ENCODE measurements around the gene SPPL3. TPM values are rescaled to one million over a fixed set of nuclear protein-coding genes. Genes with fewer than 3 reads are reported as not detected.
A peak's percentile ranks its signal among the peaks of the same experiment; 100 is the strongest.
"Not testable (repeated sequence)": the region's sequence is repeated elsewhere in the genome, so short reads cannot be mapped to it uniquely, and the experiment has no call there.

SPPL3 gene
- total RNA-seq (2014; rRNA removed; shearing (Covaris generic)), result 11.5 and 12.5 TPM in 2 replicates
- polyA plus RNA-seq (2014; cell fraction: nucleus; rRNA removed), result 3.3 and 4.9 TPM in 2 replicates

DNA sequence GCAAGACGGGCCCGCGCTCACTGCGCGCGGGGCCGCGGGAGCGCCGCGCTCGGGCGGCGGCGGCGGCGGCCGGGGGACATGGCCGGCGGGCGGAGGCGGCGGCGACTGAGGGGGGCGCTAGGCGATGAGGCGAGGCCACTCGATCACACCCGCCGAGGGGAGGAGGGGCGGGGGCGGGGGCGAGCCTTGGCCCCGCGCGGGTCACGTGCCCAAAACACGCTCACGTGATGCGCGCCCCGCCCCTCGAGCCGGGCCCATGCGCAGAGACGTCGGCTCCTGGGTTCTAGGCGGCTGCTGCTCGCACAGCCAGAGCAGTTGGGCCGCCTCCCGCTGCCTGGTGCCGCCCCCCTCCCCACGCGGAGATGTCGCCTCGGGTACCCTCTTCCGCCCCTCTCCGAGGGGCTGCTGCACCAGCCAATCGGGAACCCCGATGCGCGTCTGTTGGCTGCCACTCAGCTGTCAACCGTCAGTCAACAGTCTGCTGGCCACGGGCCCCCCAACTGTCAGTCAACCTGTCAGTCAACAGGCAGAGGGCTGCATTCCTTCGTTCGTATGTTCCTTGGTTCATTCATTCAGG lies at the start of gene SPPL3:
Gene SPPL3, minus strand, starts transcription at position 162 of the 577 bp plus-strand sequence. CDS start 491 bp downstream, outside the sequence.
- DNase-seq (ENCODE audit: extremely low read depth, low read depth), result peak; percentile 84

DNA sequence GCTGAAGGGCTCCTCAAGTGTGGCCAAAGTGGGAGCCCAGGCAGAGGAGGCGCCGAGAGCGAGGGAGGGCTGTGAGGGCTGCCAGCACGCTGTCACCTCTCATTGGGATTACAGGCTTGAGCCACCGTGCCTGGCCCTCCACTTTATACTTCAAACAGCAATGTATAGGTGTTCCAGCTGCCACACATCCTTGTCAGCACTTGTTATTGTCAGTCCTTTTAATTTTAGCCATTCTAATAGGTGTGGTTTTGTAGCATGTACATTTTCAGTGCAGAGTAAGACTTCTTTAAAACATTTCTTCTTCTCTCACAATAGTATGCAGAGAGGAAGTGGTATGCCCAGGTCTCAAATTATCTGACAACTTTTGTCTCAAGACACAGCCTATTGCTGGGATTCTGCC lies 46.6 kb upstream of the SPPL3 start:
- no peak for DNase-seq (ENCODE audit: extremely low read depth, low read depth)

DNA sequence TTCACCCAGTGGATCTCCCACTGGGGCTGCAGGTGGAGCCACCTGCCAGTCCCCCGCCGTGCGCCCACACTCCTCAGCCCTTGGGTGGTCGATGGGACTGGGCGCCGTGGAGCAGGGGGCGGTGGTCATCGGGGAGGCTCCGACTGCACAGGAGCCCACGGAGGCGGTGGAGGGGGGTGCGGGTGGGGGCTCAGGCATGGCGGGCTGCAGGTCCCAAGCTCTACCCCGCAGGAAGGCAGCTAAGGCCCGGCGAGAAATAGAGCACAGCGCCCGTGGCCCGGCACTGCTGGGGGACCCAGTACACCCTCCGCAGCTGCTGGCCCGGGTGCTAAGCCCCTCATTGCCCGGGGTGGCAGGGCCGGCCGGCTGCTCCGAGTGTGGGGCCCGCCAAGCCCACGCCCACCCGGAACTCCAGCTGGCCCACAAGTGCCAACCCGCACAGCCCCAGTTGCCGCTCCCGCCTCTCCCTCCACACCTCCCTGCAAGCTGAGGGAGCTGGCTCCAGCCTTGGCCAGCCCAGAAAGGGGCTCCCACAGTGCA lies 46.2 kb upstream of the SPPL3 start:
- DNase-seq (ENCODE audit: extremely low read depth, low read depth), result not testable (repeated sequence)

DNA sequence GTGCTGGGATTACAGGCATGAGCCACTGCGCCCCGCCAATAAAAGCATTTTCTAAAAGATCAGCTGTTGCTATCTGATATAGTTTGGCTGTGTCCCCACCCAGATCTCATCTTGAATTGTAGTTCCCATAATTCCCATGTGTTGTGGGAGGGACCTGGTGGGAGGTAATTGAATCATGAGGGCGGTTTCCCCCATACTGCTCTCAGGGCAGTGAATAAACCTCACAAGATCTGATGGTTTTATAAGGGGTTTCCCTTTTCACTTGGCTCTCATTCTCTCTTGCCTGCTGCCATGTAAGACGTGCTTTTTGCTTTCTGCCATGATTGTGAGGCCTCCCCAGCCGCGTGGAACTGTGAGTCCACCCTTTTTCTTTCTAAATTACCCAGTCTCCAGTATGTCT lies 41.4 kb upstream of the SPPL3 start:
- not testable (repeated sequence) for DNase-seq (ENCODE audit: extremely low read depth, low read depth)

DNA sequence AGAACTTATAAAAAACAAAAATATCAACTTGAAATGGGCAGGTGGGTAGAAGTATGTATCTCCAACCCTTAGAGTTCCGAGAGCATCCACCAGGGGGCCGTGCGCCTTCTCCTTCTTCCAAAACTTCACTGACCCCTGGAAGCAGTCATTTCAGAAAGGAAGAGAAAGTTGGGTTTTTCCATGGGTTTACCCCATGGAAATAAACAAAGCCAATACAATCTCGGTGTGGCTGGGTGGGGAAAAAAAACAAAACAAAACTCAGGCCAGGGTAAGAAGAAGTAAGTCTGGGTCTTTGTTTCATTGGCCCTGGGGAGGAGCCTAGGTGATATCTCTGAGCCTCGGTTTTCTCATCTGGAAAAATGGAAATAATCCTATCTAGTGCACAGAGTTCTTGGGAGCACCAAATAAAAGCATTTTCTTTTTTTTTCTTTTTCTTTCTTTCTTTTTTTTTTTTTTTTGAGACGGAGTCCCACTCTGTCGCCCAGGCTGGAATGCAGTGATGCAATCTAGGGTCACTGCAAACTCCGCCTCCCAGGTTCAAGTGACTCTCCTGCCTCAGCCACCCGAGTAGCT lies 40.6 kb upstream of the SPPL3 start:
- peak; percentile 34 for DNase-seq (ENCODE audit: extremely low read depth, low read depth)

DNA sequence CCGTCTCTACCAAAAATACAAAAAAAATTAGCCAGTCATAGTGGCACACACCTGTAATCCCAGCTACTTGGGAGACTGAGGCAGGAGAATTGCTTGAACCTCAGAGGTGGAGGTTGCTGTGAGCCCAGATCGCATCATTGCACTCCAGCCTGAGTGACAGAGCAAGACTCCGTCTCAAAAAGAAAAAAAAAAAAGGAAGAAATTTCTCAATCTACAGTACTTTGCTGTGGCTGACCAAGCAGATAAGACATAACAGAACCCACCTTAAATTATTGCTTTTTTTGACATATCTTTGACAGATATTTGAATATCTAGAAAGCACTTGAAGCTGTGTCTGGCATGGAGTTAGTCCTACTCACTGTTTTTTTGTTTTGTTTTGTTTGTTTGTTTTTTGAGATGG lies 39.3 kb upstream of the SPPL3 start:
- no peak for DNase-seq (ENCODE audit: extremely low read depth, low read depth)

GRCh38 chr12:120941846-120942405 lies 37.8 kb upstream of the SPPL3 start:
- no peak for DNase-seq (ENCODE audit: extremely low read depth, low read depth)

DNA sequence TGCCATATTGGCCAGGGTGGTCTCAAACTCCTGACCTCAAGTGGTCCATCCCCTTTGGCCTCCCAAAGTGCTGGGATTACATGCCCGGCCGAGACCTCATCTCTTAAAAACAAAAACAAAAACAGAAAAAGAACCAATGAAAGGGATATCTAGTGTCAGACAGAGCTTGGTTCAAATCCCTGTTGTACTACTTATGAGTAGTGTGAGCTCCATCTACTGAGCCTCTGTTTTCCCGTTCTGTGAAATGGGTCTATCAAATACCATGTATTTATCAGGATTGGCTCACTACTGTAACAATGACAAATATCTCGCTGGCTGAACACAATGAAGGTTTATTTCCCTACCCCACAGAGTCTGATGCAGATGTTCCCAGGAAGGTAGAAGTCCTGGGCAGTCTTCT lies 37.3 kb upstream of the SPPL3 start:
- no peak for DNase-seq (ENCODE audit: extremely low read depth, low read depth)

DNA sequence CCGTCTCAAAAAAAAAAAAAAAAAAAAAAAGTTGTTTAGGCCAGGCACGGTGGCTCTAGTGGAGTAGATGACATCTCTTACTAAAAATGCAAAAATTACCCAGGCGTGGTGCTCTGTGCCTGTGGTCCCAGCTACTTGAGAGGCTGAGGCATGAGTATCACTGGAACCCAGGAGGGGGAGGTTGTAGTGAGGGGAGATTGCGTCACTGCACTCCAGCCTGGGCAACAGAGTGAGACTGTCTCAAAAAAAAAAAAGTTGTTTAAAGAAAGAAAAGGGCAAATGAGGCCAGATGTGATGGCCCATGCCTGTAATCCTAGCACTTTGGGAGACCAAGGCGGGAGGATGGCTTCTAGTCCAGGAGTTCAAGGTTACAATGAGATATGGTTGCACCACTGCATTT lies 36.6 kb upstream of the SPPL3 start:
- DNase-seq (ENCODE audit: extremely low read depth, low read depth), result no peak

GRCh38 chr12:120940006-120940405 lies 35.8 kb upstream of the SPPL3 start:
- DNase-seq (ENCODE audit: extremely low read depth, low read depth), result no peak

- DNase-seq (ENCODE audit: extremely low read depth, low read depth), result no peak
These were observed 35.4 kb upstream of the SPPL3 start for GRCh38 chr12:120939523-120939922.

DNA sequence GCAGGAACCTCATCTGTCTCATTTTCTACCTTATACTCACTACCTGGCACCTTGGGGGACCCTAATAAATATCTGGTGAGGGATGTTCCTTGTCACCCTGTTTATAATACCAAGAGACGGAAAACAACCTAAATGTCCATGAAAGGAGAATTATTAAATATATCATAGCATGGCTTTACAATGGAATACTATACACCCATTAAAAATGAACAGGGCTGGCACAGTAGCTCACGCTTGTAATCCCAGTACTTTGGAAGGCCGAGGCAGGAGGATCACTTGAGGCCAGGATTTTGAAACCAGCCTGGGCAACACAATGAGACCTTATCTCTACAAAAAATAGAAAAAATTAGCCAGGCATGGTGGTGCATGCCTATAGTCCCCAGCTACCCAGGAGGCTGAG lies 34.3 kb upstream of the SPPL3 start:
- DNase-seq (ENCODE audit: extremely low read depth, low read depth), result no peak

DNA sequence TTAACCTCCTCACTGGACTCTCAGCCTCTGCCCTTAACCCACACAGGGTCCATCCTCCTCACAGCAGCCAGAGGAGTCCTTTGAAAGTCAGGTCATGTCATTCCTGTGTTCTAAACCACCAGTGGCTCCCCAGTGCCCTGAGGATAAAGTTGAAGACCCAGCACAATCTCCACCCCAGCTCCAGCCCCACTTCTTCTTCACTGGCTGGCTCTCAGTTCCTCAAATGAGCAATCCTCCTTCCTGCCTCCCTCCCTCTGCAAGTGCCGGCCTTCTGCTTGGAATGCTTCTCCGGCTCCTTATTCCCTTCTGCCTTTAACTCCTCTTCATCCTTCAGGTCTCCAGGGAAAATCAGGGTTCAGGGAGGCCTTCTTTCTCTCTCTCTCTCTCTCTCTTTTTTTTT lies 32.0 kb upstream of the SPPL3 start:
- no peak for DNase-seq (ENCODE audit: extremely low read depth, low read depth)

DNA sequence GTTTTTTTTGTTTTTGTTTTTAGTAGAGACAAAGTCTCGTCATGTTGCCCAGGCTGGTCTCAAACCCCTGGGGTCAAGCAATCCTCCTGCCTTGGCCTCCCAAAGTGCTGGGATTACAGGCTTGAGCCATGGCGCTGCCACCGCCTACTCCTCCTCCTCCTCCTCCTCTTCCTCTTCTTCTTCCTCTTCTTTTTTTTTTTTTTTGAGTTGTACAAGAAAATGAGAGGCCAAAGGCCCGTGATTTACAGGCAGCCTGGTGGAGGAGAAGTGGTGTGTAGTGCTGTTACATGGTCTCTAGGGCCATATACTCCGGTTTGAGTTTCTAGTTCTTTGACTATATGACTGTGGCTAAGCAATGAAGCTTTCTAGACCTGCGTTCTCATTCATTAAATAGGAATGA lies 29.6 kb upstream of the SPPL3 start:
- no peak for DNase-seq (ENCODE audit: extremely low read depth, low read depth)

DNA sequence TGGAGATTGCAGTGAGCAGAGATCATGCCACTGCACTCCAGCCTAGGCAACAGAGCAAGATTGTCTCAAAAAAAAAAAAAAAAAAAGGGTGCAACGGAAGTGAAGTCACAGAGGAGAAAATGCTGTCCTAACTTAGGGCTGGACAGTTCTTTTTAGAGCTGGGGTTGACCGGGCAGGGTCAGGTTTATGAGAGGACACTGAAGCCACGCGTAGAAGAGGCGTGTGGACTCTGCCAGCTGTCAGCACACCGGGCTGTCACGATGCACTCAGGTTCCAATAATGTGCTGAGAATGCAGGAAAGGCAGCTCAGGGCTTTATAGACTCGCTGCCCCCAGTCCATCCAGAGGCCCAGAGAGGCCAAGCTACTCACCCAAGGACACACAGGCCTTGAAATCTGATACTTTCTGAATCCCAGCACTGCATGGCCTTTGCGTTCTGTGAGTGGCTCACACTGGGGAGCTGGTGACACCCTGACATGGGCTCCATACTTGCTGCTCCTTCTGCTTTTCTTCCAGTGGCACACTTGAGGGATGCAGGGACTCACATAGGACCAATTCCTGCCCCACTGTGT lies 28.9 kb upstream of the SPPL3 start:
- no peak for DNase-seq (ENCODE audit: extremely low read depth, low read depth)

GRCh38 chr12:120932058-120932457 lies 27.9 kb upstream of the SPPL3 start:
- no peak for DNase-seq (ENCODE audit: extremely low read depth, low read depth)

DNA sequence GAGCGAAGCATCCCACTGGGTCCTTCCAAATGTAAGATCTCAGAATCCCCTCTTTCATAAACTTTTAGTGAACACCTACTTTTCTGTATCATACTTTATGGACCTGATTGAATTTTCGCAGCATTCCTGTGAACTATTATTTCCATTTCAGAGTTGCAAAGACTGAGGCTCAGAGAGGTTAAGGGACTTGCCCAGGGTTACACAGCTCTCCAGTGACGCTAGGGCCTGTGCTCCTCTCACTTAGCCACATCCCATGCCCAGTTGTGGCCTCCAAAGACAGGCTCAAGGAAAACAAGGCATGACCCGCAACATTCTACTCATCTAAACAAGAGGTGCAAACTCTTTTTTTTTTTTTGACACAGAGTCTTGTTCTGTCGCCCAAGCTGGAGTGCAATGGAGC lies 25.9 kb upstream of the SPPL3 start:
- DNase-seq (ENCODE audit: extremely low read depth, low read depth), result no peak

- DNase-seq (ENCODE audit: extremely low read depth, low read depth), result no peak
These were observed 24.9 kb upstream of the SPPL3 start for GRCh38 chr12:120928864-120929652.

GRCh38 chr12:120925740-120926563 lies 21.8 kb upstream of the SPPL3 start:
- no peak for DNase-seq (ENCODE audit: extremely low read depth, low read depth)

DNA sequence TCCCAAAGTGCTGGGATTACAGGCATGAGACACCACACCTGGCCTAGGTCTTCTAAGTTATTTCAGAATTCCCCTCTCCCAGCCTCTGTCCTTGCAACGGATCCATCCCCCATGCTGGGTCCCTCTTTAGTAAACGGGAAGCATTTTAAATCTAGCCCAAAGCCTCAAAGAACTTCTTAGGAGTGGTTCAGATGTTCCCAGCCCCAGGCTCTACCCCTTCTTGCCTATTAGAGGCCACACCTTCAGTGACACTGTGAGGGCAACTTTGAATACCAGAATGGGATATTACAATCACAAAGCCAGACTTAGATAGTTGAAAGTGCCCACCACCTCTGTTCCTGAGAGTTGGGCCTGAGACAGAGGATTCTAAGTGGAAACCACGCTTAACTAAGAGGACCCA lies 18.1 kb upstream of the SPPL3 start:
- DNase-seq (ENCODE audit: extremely low read depth, low read depth), result no peak

Measured in NCI-H460 (cell line).